HepG2 (cell line): ENCODE measurements around the gene PPY. TPM values are rescaled to one million over a fixed set of nuclear protein-coding genes. Genes with fewer than 3 reads are reported as not detected.

ENCODE experiments used
- KDM2A ChIP-seq: sonication (generic); formaldehyde crosslinking; IDR thresholded peaks from 2 replicates; pipeline ENCODE4 v1.4.0; 2020; ENCODE audit warnings: low read depth, missing genetic modification reagents, borderline replicate concordance
- PHB2 ChIP-seq: fragments of 450-650 bp; IDR thresholded peaks from 2 replicates; pipeline ENCODE4 v1.6.1; 2018; ENCODE audit not compliant: partially characterized antibody
- RXRA ChIP-seq: sonication (generic); formaldehyde crosslinking; IDR thresholded peaks from 2 replicates; pipeline ENCODE4 v1.5.1; 2020; ENCODE audit warnings: missing genetic modification reagents
- SMC3 ChIP-seq: IDR thresholded peaks from 2 replicates; pipeline ENCODE4 v1.6.1; 2011; ENCODE audit warnings: low read length, improper control_type of control experiment
- STAG1 ChIP-seq: sonication (generic); formaldehyde crosslinking; IDR thresholded peaks from 2 replicates; pipeline ENCODE4 v1.4.0; 2020; ENCODE audit warnings: missing genetic modification reagents
- ZNF501 ChIP-seq: sonication (generic); formaldehyde crosslinking; IDR thresholded peaks from 2 replicates; pipeline ENCODE4 v1.5.1; 2020; ENCODE audit warnings: mild to moderate bottlenecking, moderate library complexity, missing genetic modification reagents
- ZNF790 ChIP-seq: sonication (generic); formaldehyde crosslinking; IDR thresholded peaks from 2 replicates; pipeline ENCODE4 v1.8.0; 2022; ENCODE audit warnings: missing genetic modification reagents, mild to moderate bottlenecking, borderline replicate concordance
- ZNF883 ChIP-seq: sonication (generic); formaldehyde crosslinking; IDR thresholded peaks from 2 replicates; pipeline ENCODE4 v1.5.1; 2020; ENCODE audit warnings: mild to moderate bottlenecking, missing genetic modification reagents; ENCODE audit errors: not compliant biosample characterization
- ZSCAN31 ChIP-seq: sonication (generic); formaldehyde crosslinking; IDR thresholded peaks from 2 replicates; pipeline ENCODE4 v1.5.0; 2020; ENCODE audit warnings: low read depth, mild to moderate bottlenecking, missing genetic modification reagents
- polyA plus RNA-seq, 8 experiments: library from polyadenylated mRNA; depleted of rRNA in 3 of 8; stranded (reverse) in 7 of 8; unstranded in 1 of 8; fragments of >200 nt; fragmentation: Illumina TruSeq in 4 of 8; extraction: Trizol in 4 of 8; gene quantifications; 2 replicates each; pipeline versions ENCODE4 v1.2.1 to v1.2.3, GENCODE V29; 2011 to 2016; ENCODE audit warnings: low read depth in 4 of 8, missing spikeins in 1 of 8, mixed read lengths in 1 of 8; ENCODE audit not compliant: insufficient read depth in 1 of 8
- total RNA-seq, 5 experiments: library from RNA; depleted of rRNA; stranded (reverse); fragments of >200 nt; fragmentation: Illumina TruSeq; extraction: Trizol; gene quantifications; 2 replicates each; pipeline ENCODE4 v1.2.3, GENCODE V29; 2016; ENCODE audit warnings: low read depth in 1 of 5
- TF ChIP-seq, protein P1 (sequence below): sonication (generic); formaldehyde crosslinking; IDR thresholded peaks from 2 replicates; pipeline ENCODE4 v1.5.1; 2020; ENCODE audit warnings: mild to moderate bottlenecking, missing genetic modification reagents, moderate library complexity
- TF ChIP-seq, protein P2 (sequence below): sonication (generic); formaldehyde crosslinking; IDR thresholded peaks from 2 replicates; pipeline ENCODE4 v1.5.1; 2020; ENCODE audit warnings: mild to moderate bottlenecking, moderate library complexity, missing genetic modification reagents
- TF ChIP-seq, protein P3 (sequence below): sonication (generic); formaldehyde crosslinking; IDR thresholded peaks from 2 replicates; pipeline ENCODE4 v1.5.0; 2020; ENCODE audit warnings: mild to moderate bottlenecking, missing genetic modification reagents, moderate library complexity

The PPY gene
- total and polyA plus RNA-seq, 2 of the 13 experiments (the other 11 are each of a cell fraction or from before 2014, with no cell fraction given) = not detected

DNA sequence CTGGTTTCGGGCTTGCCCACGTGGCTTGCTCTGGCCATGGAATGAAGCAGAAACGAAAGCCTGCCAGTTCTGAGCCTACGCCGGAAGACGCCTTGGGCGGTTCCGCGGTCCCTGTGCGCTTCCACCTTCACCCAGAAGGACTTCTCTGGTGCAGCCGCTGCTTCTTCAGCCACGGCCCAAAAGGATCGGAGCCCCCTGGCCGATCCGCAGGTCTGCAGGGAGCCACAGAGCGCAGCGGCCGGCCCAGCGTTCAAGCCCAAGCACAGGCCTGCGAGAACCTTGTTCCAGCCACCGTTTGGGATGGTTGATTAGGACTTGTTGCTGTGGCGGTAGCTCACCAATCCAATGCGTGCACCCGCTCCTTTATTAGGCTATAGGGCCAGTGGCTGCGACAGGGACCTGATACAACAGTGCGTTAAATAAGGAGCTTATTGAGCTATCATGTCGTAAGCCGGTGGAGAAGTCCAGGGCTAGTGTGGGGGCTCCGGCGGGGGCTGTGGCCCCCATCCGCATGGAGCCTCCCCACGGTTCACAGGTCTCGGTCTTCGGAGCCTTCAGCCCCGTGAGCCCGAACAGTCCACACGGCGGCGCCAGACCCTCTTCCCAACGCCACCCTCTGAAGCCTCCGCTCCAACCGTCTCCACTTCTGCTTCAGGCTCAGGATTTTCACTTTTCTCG is 24.8 kb downstream of the PPY start (continued):
- TF ChIP-seq, protein P1, sequence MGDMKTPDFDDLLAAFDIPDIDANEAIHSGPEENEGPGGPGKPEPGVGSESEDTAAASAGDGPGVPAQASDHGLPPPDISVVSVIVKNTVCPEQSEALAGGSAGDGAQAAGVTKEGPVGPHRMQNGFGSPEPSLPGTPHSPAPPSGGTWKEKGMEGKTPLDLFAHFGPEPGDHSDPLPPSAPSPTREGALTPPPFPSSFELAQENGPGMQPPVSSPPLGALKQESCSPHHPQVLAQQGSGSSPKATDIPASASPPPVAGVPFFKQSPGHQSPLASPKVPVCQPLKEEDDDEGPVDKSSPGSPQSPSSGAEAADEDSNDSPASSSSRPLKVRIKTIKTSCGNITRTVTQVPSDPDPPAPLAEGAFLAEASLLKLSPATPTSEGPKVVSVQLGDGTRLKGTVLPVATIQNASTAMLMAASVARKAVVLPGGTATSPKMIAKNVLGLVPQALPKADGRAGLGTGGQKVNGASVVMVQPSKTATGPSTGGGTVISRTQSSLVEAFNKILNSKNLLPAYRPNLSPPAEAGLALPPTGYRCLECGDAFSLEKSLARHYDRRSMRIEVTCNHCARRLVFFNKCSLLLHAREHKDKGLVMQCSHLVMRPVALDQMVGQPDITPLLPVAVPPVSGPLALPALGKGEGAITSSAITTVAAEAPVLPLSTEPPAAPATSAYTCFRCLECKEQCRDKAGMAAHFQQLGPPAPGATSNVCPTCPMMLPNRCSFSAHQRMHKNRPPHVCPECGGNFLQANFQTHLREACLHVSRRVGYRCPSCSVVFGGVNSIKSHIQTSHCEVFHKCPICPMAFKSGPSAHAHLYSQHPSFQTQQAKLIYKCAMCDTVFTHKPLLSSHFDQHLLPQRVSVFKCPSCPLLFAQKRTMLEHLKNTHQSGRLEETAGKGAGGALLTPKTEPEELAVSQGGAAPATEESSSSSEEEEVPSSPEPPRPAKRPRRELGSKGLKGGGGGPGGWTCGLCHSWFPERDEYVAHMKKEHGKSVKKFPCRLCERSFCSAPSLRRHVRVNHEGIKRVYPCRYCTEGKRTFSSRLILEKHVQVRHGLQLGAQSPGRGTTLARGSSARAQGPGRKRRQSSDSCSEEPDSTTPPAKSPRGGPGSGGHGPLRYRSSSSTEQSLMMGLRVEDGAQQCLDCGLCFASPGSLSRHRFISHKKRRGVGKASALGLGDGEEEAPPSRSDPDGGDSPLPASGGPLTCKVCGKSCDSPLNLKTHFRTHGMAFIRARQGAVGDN (CRISPR knock-in tag) = peak; percentile 40; the same call in 1 of the 2 replicates
- TF ChIP-seq ZNF790 (CRISPR knock-in tag) = peak; percentile 30; the same call in 1 of the 2 replicates
- peak; percentile 26 for TF ChIP-seq ZNF883
- TF ChIP-seq STAG1 (CRISPR knock-in tag) = peak; percentile 77
- TF ChIP-seq KDM2A = peak; percentile 59; the same call in 1 of the 2 replicates
- 0 out of 2 replicates have a peak, but pooled peaks have one; percentile 7 for TF ChIP-seq SMC3
- TF ChIP-seq, protein P2, sequence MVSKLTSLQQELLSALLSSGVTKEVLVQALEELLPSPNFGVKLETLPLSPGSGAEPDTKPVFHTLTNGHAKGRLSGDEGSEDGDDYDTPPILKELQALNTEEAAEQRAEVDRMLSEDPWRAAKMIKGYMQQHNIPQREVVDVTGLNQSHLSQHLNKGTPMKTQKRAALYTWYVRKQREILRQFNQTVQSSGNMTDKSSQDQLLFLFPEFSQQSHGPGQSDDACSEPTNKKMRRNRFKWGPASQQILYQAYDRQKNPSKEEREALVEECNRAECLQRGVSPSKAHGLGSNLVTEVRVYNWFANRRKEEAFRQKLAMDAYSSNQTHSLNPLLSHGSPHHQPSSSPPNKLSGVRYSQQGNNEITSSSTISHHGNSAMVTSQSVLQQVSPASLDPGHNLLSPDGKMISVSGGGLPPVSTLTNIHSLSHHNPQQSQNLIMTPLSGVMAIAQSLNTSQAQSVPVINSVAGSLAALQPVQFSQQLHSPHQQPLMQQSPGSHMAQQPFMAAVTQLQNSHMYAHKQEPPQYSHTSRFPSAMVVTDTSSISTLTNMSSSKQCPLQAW (CRISPR knock-in tag) = 0 out of 2 replicates have a peak, but pooled peaks have one; percentile 52
- peak; percentile 44; the same call in 1 of the 2 replicates for TF ChIP-seq ZNF501
- no peak for TF ChIP-seq ZSCAN31 (CRISPR knock-in tag)
- TF ChIP-seq RXRA (CRISPR knock-in tag) = 0 out of 2 replicates have a peak, but pooled peaks have one; percentile 35
- TF ChIP-seq, protein P3, sequence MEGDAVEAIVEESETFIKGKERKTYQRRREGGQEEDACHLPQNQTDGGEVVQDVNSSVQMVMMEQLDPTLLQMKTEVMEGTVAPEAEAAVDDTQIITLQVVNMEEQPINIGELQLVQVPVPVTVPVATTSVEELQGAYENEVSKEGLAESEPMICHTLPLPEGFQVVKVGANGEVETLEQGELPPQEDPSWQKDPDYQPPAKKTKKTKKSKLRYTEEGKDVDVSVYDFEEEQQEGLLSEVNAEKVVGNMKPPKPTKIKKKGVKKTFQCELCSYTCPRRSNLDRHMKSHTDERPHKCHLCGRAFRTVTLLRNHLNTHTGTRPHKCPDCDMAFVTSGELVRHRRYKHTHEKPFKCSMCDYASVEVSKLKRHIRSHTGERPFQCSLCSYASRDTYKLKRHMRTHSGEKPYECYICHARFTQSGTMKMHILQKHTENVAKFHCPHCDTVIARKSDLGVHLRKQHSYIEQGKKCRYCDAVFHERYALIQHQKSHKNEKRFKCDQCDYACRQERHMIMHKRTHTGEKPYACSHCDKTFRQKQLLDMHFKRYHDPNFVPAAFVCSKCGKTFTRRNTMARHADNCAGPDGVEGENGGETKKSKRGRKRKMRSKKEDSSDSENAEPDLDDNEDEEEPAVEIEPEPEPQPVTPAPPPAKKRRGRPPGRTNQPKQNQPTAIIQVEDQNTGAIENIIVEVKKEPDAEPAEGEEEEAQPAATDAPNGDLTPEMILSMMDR = peak; percentile 74
- no peak for TF ChIP-seq PHB2
